BLaER1 treated with 17β-estradiol and CSF1 and Interleukin-3, amounts not matched to agents 10 nM and 100 nM (cell line): ENCODE results near the gene NEU2.

Experiments
- H3K27ac ChIP-seq, 11 experiments: shearing (Covaris generic); formaldehyde crosslinking; 2 replicates each; pipeline ENCODE4 v1.8.1; 2022
- H3K27me3 ChIP-seq, 11 experiments: shearing (Covaris generic); formaldehyde crosslinking; 2 replicates each; pipeline ENCODE4 v1.8.1; 2022
- H3K36me3 ChIP-seq, 11 experiments: shearing (Covaris generic); formaldehyde crosslinking; 2 replicates each; pipeline ENCODE4 v1.8.1; 2022
- H3K4me1 ChIP-seq, 10 experiments: shearing (Covaris generic); formaldehyde crosslinking; 2 replicates each; pipeline ENCODE4 v1.8.1; 2022
- H3K4me2 ChIP-seq, 11 experiments: shearing (Covaris generic); formaldehyde crosslinking; 2 replicates each; pipeline ENCODE4 v1.8.1; 2022
- H3K4me3 ChIP-seq, 10 experiments: shearing (Covaris generic); formaldehyde crosslinking; 2 replicates each; pipeline ENCODE4 v1.8.1; 2022
- H3K9ac ChIP-seq, 11 experiments: shearing (Covaris generic); formaldehyde crosslinking; 2 replicates each; pipeline ENCODE4 v1.8.1; 2022
- H3K9me3 ChIP-seq, 11 experiments: shearing (Covaris generic); formaldehyde crosslinking; replicated peaks in 1 of 11; 2 replicates each; pipeline ENCODE4 v1.8.1; 2022
- H4K20me1 ChIP-seq, 11 experiments: shearing (Covaris generic); formaldehyde crosslinking; 2 replicates each; pipeline ENCODE4 v1.8.1; 2022
- Cebpa-rat ChIP-seq, 11 experiments: shearing (Covaris generic); IDR thresholded peaks; 2 replicates each; pipeline ENCODE4 v1.8.1; 2022

The NEU2 gene

GRCh38 chr2:232997749-232998665 lies 34.5 kb upstream of the NEU2 start:
- H3K4me2 ChIP-seq = no peak overlapping the region
- H4K20me1 ChIP-seq = no peaks in the 10 kb centered on the region
- no peak overlapping the region for H3K4me3 ChIP-seq
- TF ChIP-seq Cebpa-rat (IDR thresholded peaks at IDR 0.05) = no peak
- peaks cover 0 to 6% (median 0%) of the 10 kb centered on the region in 10 experiments; a peak in 8 of 20 replicates for H3K4me1 ChIP-seq
- H3K9ac ChIP-seq = no peak overlapping the region
- H3K27me3 ChIP-seq = no peaks in the 10 kb centered on the region
- H3K9me3 ChIP-seq = peaks cover 0 to 6% (median 0%) of the 10 kb centered on the region in 11 experiments; a peak in 1 of 22 replicates
- no peaks in the 10 kb centered on the region for H3K36me3 ChIP-seq
- H3K27ac ChIP-seq = no peak overlapping the region

GRCh38 chr2:232998666-232998985 lies 33.8 kb upstream of the NEU2 start:
- H3K4me3 ChIP-seq = no peak overlapping the region
- no peaks in the 10 kb centered on the region for H4K20me1 ChIP-seq
- no peak overlapping the region for H3K9ac ChIP-seq
- no peak for TF ChIP-seq Cebpa-rat (IDR thresholded peaks at IDR 0.05)
- peaks cover 0 to 8% (median 0%) of the 10 kb centered on the region in 10 experiments; a peak in 8 of 20 replicates for H3K4me1 ChIP-seq
- no peak overlapping the region for H3K27ac ChIP-seq
- H3K9me3 ChIP-seq = peaks cover 0 to 4% (median 0%) of the 10 kb centered on the region in 11 experiments; a peak in 1 of 22 replicates
- H3K36me3 ChIP-seq = no peaks in the 10 kb centered on the region
- no peaks in the 10 kb centered on the region for H3K27me3 ChIP-seq
- H3K4me2 ChIP-seq = no peak overlapping the region

DNA sequence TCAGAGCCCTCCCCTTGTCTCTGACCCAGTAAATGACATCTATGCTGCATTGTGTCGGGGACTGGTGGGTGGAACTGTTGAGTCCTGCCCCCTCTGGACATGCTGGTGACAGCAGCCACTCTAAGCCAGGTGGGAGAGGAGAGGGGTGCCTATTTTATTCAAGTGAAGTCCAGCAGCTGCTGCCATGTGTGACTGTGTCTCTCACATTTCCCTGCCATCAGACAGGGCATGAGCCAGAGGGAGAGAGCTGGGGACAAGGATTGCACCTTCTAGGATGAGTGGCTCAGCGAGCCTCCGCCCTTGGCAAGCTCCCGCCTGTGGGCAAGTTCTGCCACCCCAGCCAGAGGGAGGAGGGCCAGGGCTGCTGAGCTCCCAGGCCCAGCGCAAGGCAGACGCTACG lies 33.1 kb upstream of the NEU2 start:
- H3K4me3 ChIP-seq = no peak overlapping the region
- H4K20me1 ChIP-seq = no peaks in the 10 kb centered on the region
- H3K27ac ChIP-seq = no peak overlapping the region
- no peak overlapping the region for H3K9ac ChIP-seq
- no peaks in the 10 kb centered on the region for H3K36me3 ChIP-seq
- H3K27me3 ChIP-seq = no peaks in the 10 kb centered on the region
- H3K4me2 ChIP-seq = no peak overlapping the region
- no peaks in the 10 kb centered on the region for H3K9me3 ChIP-seq
- H3K4me1 ChIP-seq = peaks cover 0 to 8% (median 0%) of the 10 kb centered on the region in 10 experiments; a peak in 8 of 20 replicates
- no peak for TF ChIP-seq Cebpa-rat (IDR thresholded peaks at IDR 0.05)

DNA sequence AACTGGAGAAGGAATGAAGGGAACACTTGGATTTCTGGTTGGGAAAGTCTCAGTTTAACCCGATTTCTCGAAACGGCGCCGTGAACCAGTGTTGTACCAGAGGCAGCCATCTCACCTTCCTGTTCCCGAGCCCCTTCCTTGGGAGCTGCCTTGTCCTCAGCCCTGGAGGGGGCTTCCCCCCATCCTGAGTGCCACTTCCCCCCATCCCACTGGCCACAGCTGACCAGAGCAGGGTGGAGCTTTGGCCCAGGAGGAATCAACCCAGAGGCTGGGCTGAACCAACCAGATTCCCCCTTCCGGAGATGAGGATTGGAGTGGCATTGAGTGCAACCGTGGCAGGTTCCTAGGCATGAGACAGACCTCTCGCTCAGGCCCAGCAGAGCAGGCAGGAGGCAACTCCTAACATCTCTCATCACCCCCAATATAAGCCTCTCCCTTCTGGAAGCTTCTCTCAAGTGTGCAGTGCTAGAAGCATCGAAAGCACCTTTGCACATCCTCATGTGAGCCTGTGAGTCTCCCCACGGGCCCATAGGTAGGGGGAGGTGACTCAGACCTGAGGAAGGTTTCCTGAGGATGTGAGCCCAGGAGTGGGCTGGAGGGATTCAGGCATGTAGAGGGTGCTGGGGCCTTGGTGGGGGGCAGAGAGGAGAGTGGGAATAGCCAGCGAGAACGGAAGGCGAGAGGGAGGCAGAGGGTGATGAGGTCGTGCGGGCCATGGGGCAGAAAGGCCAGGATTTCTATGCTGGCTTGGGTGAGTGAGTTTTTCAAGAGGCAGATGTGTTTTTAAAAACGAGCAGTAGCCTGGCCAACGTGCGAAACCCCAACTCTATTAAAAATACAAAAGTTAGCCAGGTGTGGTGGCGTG lies 31.4 kb upstream of the NEU2 start:
- Histone ChIP-seq H3K27ac (no peak overlapping the region), H3K4me2 (no peak overlapping the region), H3K9me3 (no peaks in the 10 kb centered on the region), H4K20me1 (no peaks in the 10 kb centered on the region), H3K4me3 (no peak overlapping the region), H3K4me1 (peaks cover 0 to 8% (median 0%) of the 10 kb centered on the region in 10 experiments; a peak in 8 of 20 replicates), H3K27me3 (no peaks in the 10 kb centered on the region), H3K36me3 (no peaks in the 10 kb centered on the region), H3K9ac (no peak overlapping the region)
- no peak for TF ChIP-seq Cebpa-rat (IDR thresholded peaks at IDR 0.05)

DNA sequence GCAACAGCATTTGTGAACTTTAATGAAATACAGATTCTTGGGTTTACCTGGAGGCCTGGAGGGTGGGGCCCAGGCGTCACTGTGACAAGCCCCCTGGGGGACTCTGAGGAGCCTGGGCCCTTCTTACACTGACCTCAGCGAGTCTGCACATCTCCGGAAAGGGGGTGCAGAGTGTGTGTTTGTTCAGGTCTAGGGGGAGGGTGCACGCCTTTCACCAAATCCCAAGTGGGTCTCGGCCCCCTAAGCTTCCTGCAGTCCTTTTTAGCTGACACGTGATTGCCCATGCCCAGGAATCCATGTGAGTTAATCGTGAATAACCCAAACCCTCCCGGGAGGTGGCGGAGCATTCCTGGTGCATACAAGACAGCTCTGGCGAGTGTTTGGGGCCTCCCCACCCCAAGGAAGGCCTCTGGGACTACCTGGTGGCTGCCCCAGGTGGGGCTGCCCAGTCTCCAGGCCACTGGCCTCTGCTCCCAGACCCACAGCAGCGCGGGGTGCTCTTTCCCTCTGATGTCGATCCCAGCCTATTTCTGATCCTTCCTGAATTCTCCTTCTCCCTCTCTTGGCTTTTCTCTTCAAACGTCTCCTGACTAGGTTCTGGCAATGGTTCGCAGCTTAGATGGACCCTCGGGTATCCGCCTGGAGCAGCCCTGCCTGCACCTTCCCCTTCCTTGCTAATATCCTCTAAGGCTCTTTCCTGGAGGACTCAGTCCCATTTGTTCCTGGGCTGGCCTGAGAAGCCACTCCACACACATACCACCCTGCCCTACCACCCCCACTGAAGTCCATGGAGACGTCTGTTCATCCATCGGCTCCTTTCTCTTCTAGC lies 29.4 kb upstream of the NEU2 start:
- Histone ChIP-seq H3K36me3 (no peaks in the 10 kb centered on the region), H3K4me3 (no peak overlapping the region), H3K4me2 (peak overlapping the region in 5 of 11 experiments; percentile 2 to 40 (median 27); a peak in 5 of 22 replicates), H3K9me3 (no peaks in the 10 kb centered on the region), H3K9ac (no peak overlapping the region), H3K27ac (no peak overlapping the region), H4K20me1 (no peaks in the 10 kb centered on the region), H3K27me3 (no peaks in the 10 kb centered on the region), H3K4me1 (peaks cover 0 to 8% (median 0%) of the 10 kb centered on the region in 10 experiments; a peak in 7 of 20 replicates)
- no peak for TF ChIP-seq Cebpa-rat (IDR thresholded peaks at IDR 0.05)

GRCh38 chr2:233003658-233004555 lies 28.6 kb upstream of the NEU2 start:
- Histone ChIP-seq H3K4me1 (peaks cover 0 to 8% (median 0%) of the 10 kb centered on the region in 10 experiments; a peak in 7 of 20 replicates), H3K9ac (no peak overlapping the region), H3K9me3 (no peaks in the 10 kb centered on the region), H3K4me2 (no peak overlapping the region), H4K20me1 (no peaks in the 10 kb centered on the region), H3K27ac (no peak overlapping the region), H3K27me3 (no peaks in the 10 kb centered on the region), H3K36me3 (no peaks in the 10 kb centered on the region), H3K4me3 (no peak overlapping the region)
- TF ChIP-seq Cebpa-rat (IDR thresholded peaks at IDR 0.05) = no peak

DNA sequence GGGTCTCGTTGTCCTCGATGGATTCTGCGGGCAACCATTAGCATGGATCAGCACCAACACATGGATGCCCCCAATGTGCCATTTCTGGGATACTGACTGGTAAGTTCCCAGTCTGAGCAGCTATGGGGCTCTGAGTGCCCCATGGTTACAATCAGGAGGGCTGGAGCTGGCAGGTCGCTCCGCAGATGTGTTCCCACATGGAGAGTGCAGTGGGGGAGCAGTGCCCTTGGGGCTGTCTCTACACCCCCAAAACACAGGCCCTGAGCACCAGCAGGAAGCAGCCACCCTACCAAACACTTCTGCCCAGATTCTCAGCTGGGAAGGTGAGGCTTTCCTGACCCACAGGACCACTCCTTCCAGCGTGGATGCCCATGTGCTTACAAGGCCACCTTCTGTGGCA lies 27.4 kb upstream of the NEU2 start:
- Histone ChIP-seq H3K9ac (no peak overlapping the region), H3K4me1 (peaks cover 0 to 8% (median 2%) of the 10 kb centered on the region in 10 experiments; a peak in 10 of 20 replicates), H3K27ac (no peak overlapping the region), H3K9me3 (no peaks in the 10 kb centered on the region), H3K4me2 (no peak overlapping the region), H4K20me1 (no peaks in the 10 kb centered on the region), H3K36me3 (no peaks in the 10 kb centered on the region), H3K4me3 (no peak overlapping the region), H3K27me3 (no peaks in the 10 kb centered on the region)
- TF ChIP-seq Cebpa-rat (IDR thresholded peaks at IDR 0.05) = no peak

GRCh38 chr2:233006648-233007047 lies 25.8 kb upstream of the NEU2 start:
- no peaks in the 10 kb centered on the region for H3K36me3 ChIP-seq
- no peaks in the 10 kb centered on the region for H3K27me3 ChIP-seq
- no peak overlapping the region for H3K4me2 ChIP-seq
- peaks cover 12 to 23% (median 18%) of the 10 kb centered on the region in 10 experiments for H3K4me1 ChIP-seq
- H3K9me3 ChIP-seq = no peaks in the 10 kb centered on the region
- H4K20me1 ChIP-seq = 0 out of 22 replicates have a peak, but pooled peaks cover 0 to 8% (median 0%) of the 10 kb centered on the region in 11 experiments
- H3K9ac ChIP-seq = no peak overlapping the region
- no peak overlapping the region for H3K4me3 ChIP-seq
- no peak for TF ChIP-seq Cebpa-rat (IDR thresholded peaks at IDR 0.05)
- H3K27ac ChIP-seq = no peak overlapping the region
